GM23338 (cell line): ENCODE data around the gene HMCN2. TPM values are rescaled to one million over a fixed set of nuclear protein-coding genes. Genes with fewer than 3 reads are reported as not detected.
A peak's percentile ranks its signal among the peaks of the same experiment; 100 is the strongest.

Source experiments
- ATAC-seq: fragments of 200-7000 bp; cut with Tn5 transposase; 3 replicates; pipeline ENCODE4 v1.9.1; 2020
- DNase-seq: peaks from one replicate; pipeline ENCODE4 v3.0.0-alpha.2; 2015; ENCODE audit warnings: low spot score
- H2AFZ ChIP-seq: fragments of 200-600 bp; sonication (generic); 2 replicates; pipeline ENCODE4 v1.8.0; 2016; ENCODE audit warnings: antibody characterized with exemption, mild to moderate bottlenecking, moderate library complexity
- H3F3A ChIP-seq: fragments of 200-600 bp; sonication (generic); replicated peaks from 2 replicates; pipeline ENCODE4 v1.8.0; 2017; ENCODE audit warnings: antibody characterized with exemption, mixed run types, low read depth
- H3K27ac ChIP-seq: fragments of 200-600 bp; sonication (generic); 2 replicates; pipeline ENCODE4 v1.6.1; 2016; ENCODE audit warnings: low read depth
- H3K27me3 ChIP-seq: fragments of 200-600 bp; sonication (generic); 2 replicates; pipeline ENCODE4 v1.8.0; 2016; ENCODE audit warnings: mild to moderate bottlenecking, mixed run types, moderate library complexity; ENCODE audit not compliant: insufficient read depth
- H3K36me3 ChIP-seq: fragments of 200-600 bp; sonication (generic); 2 replicates; pipeline ENCODE4 v1.8.0; 2016; ENCODE audit warnings: mild to moderate bottlenecking; ENCODE audit not compliant: insufficient read depth
- H3K4me1 ChIP-seq: fragments of 200-600 bp; sonication (generic); 2 replicates; pipeline ENCODE4 v1.8.0; 2016; ENCODE audit warnings: mild to moderate bottlenecking, moderate library complexity; ENCODE audit not compliant: insufficient read depth
- H3K4me2 ChIP-seq: fragments of 200-600 bp; sonication (generic); 2 replicates; pipeline ENCODE4 v1.7.1; 2017; ENCODE audit warnings: mixed run types
- H3K4me3 ChIP-seq: fragments of 200-600 bp; sonication (generic); 2 replicates; pipeline ENCODE4 v1.6.1; 2016; ENCODE audit warnings: mixed run types
- H3K79me2 ChIP-seq: fragments of 200-600 bp; sonication (generic); replicated peaks from 2 replicates; pipeline ENCODE4 v1.8.0; 2017; ENCODE audit warnings: mild to moderate bottlenecking; ENCODE audit not compliant: insufficient read depth
- H3K9me2 ChIP-seq: fragments of 200-600 bp; sonication (generic); 2 replicates; pipeline ENCODE4 v1.8.0; 2017; ENCODE audit not compliant: insufficient read depth
- H4K20me1 ChIP-seq: fragments of 200-600 bp; sonication (generic); replicated peaks from 2 replicates; pipeline ENCODE4 v1.8.0; 2017; ENCODE audit warnings: mild to moderate bottlenecking; ENCODE audit not compliant: insufficient read depth
- H3K27ac Mint-ChIP-seq: 2 replicates; pipeline ENCODE4 v1.8.0; 2020; ENCODE audit warnings: inconsistent platforms, mild to moderate bottlenecking, moderate library complexity, mixed read lengths
- H3K27me3 Mint-ChIP-seq: 3 replicates; pipeline ENCODE4 v1.8.0; 2022; ENCODE audit warnings: low read depth, mild to moderate bottlenecking, moderate library complexity, mixed read lengths, inconsistent platforms; ENCODE audit not compliant: insufficient read depth, poor library complexity
- H3K36me3 Mint-ChIP-seq: 3 replicates; pipeline ENCODE4 v1.8.0; 2021; ENCODE audit warnings: low read depth, mild to moderate bottlenecking, inconsistent platforms, moderate library complexity, mixed read lengths
- H3K4me1 Mint-ChIP-seq: 3 replicates; pipeline ENCODE4 v1.8.0; 2020; ENCODE audit warnings: mild to moderate bottlenecking, inconsistent platforms, mixed read lengths
- H3K4me3 Mint-ChIP-seq: 3 replicates; pipeline ENCODE4 v1.8.0; 2021; ENCODE audit warnings: moderate library complexity, mild to moderate bottlenecking, inconsistent platforms, mixed read lengths
- H3K9me3 Mint-ChIP-seq: 3 replicates; pipeline ENCODE4 v1.8.0; 2020; ENCODE audit warnings: moderate library complexity, mild to moderate bottlenecking, inconsistent platforms, mixed read lengths
- CREB1 ChIP-seq: fragments of 250-450 bp; sonication (Bioruptor Pico); IDR thresholded peaks from 2 replicates; pipeline ENCODE4 v1.5.0; 2020; ENCODE audit warnings: low read depth, mild to moderate bottlenecking, moderate library complexity
- EZH2 ChIP-seq: fragments of 200-600 bp; sonication (generic); IDR thresholded peaks from one replicate; pipeline ENCODE4 v1.8.0; 2017; ENCODE audit warnings: antibody characterized with exemption, mild to moderate bottlenecking, low read depth; ENCODE audit not compliant: unreplicated experiment
- EZH2phosphoT487 ChIP-seq: fragments of 200-600 bp; sonication (generic); IDR thresholded peaks from one replicate; pipeline ENCODE4 v1.8.1; 2018; ENCODE audit warnings: antibody characterized with exemption; ENCODE audit not compliant: unreplicated experiment
- NANOG ChIP-seq: IDR thresholded peaks from 2 replicates; pipeline ENCODE4 v1.6.1; 2016; ENCODE audit warnings: antibody characterized with exemption, borderline replicate concordance
- POLR2AphosphoS5 ChIP-seq: IDR thresholded peaks from 2 replicates; pipeline ENCODE4 v1.6.1; 2016; ENCODE audit warnings: antibody characterized with exemption, low read depth
- STAT1 ChIP-seq: IDR thresholded peaks from one replicate; pipeline ENCODE4 v1.6.1; 2016; ENCODE audit warnings: antibody characterized with exemption; ENCODE audit not compliant: unreplicated experiment
- ZNF114 ChIP-seq: fragments of 250-450 bp; sonication (Bioruptor Pico); IDR thresholded peaks from 2 replicates; pipeline ENCODE4 v1.5.0; 2020; ENCODE audit warnings: mild to moderate bottlenecking, moderate library complexity
- ZNF331 ChIP-seq: fragments of 250-450 bp; sonication (Bioruptor Pico); IDR thresholded peaks from 2 replicates; pipeline ENCODE4 v1.5.0; 2020; ENCODE audit warnings: low read depth, mild to moderate bottlenecking, moderate library complexity
- polyA plus RNA-seq: library from polyadenylated mRNA; unstranded; fragments of >200 nt; fragmentation: Nextera tagmentation; extraction: Ambion mirVana; gene quantifications from 2 replicates; pipeline ENCODE4 v1.2.1, GENCODE V29; 2016
- total RNA-seq: library from RNA; depleted of rRNA; stranded (reverse); fragments of >200 nt; shearing (Covaris generic); gene quantifications from 2 replicates; pipeline ENCODE4 v1.2.3, GENCODE V29; 2014
- TF ChIP-seq, protein P1 (sequence below): IDR thresholded peaks from one replicate; pipeline ENCODE4 v1.6.1; 2018; ENCODE audit warnings: antibody characterized with exemption; ENCODE audit not compliant: unreplicated experiment
- TF ChIP-seq, protein P2 (sequence below), 2 experiments: fragments of 200-600 bp in 1 of 2; sonication (generic) in 1 of 2; conservative IDR thresholded peaks; 2 replicates each; pipeline versions ENCODE4 v1.5.1 to v1.6.1; 2016 to 2017; ENCODE audit warnings: antibody characterized with exemption in 2 of 2, low read depth in 2 of 2, mild to moderate bottlenecking in 2 of 2, moderate library complexity in 1 of 2
- TF ChIP-seq, protein P3 (sequence below): IDR thresholded peaks from 2 replicates; pipeline ENCODE4 v1.6.1; 2016; ENCODE audit warnings: antibody characterized with exemption

Gene HMCN2
- total and polyA plus RNA-seq, 2 experiments from 2014 or later, result 1.3 to 4.7 TPM

DNA sequence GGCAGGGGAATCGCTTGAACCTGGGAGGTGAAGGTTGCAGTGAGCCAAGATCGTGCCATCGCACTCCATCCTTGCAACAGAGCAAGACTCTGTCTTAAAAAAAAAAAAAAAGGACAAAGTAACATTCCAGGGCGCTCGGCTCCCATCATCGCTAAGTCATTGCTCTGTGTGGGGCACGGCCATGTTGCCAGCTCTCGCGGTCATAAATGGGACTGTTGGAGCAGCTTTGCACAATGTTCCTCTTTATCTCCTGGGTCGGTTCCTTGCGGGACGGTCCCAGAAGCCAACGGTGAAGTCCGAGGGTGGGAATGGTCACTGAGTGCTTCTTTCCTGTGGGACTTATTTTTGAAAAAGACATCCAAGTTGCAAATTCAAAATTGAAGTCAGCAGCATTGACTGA lies 65.5 kb downstream of the HMCN2 start:
- Mint-ChIP-seq H3K4me3 (no peak overlapping the region), H3K27ac (no peak overlapping the region; the same call in 1 of the 2 replicates), H3K36me3 (peaks cover 11% of the 10 kb centered on the region; the same call in 1 of the 3 replicates), H3K27me3 (peaks cover 14% of the 10 kb centered on the region), H3K9me3 (no peaks in the 10 kb centered on the region), H3K4me1 (peaks cover 15% of the 10 kb centered on the region)
- Histone ChIP-seq H3K27ac (no peak overlapping the region), H3K79me2 (no peaks in the 10 kb centered on the region), H4K20me1 (no peaks in the 10 kb centered on the region), H3K4me2 (no peak overlapping the region), H2AFZ (no peak overlapping the region), H3K27me3 (no peaks in the 10 kb centered on the region), H3F3A (no peaks in the 10 kb centered on the region), H3K9me2 (no peaks in the 10 kb centered on the region), H3K36me3 (no peaks in the 10 kb centered on the region), H3K4me1 (no peaks in the 10 kb centered on the region), H3K4me3 (no peak overlapping the region)
- ATAC-seq (no peak), DNase-seq (no peak)
- TF ChIP-seq CREB1, result no peak
- TF ChIP-seq, protein P1, sequence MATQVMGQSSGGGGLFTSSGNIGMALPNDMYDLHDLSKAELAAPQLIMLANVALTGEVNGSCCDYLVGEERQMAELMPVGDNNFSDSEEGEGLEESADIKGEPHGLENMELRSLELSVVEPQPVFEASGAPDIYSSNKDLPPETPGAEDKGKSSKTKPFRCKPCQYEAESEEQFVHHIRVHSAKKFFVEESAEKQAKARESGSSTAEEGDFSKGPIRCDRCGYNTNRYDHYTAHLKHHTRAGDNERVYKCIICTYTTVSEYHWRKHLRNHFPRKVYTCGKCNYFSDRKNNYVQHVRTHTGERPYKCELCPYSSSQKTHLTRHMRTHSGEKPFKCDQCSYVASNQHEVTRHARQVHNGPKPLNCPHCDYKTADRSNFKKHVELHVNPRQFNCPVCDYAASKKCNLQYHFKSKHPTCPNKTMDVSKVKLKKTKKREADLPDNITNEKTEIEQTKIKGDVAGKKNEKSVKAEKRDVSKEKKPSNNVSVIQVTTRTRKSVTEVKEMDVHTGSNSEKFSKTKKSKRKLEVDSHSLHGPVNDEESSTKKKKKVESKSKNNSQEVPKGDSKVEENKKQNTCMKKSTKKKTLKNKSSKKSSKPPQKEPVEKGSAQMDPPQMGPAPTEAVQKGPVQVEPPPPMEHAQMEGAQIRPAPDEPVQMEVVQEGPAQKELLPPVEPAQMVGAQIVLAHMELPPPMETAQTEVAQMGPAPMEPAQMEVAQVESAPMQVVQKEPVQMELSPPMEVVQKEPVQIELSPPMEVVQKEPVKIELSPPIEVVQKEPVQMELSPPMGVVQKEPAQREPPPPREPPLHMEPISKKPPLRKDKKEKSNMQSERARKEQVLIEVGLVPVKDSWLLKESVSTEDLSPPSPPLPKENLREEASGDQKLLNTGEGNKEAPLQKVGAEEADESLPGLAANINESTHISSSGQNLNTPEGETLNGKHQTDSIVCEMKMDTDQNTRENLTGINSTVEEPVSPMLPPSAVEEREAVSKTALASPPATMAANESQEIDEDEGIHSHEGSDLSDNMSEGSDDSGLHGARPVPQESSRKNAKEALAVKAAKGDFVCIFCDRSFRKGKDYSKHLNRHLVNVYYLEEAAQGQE, result no peak
- TF ChIP-seq, protein P2, sequence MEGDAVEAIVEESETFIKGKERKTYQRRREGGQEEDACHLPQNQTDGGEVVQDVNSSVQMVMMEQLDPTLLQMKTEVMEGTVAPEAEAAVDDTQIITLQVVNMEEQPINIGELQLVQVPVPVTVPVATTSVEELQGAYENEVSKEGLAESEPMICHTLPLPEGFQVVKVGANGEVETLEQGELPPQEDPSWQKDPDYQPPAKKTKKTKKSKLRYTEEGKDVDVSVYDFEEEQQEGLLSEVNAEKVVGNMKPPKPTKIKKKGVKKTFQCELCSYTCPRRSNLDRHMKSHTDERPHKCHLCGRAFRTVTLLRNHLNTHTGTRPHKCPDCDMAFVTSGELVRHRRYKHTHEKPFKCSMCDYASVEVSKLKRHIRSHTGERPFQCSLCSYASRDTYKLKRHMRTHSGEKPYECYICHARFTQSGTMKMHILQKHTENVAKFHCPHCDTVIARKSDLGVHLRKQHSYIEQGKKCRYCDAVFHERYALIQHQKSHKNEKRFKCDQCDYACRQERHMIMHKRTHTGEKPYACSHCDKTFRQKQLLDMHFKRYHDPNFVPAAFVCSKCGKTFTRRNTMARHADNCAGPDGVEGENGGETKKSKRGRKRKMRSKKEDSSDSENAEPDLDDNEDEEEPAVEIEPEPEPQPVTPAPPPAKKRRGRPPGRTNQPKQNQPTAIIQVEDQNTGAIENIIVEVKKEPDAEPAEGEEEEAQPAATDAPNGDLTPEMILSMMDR (conservative IDR thresholded peaks at IDR 0.05; ENCODE audit: low read depth in 2 of 2), result no peak
- no peak for TF ChIP-seq ZNF331 (CRISPR knock-in tag)
- no peak for TF ChIP-seq STAT1
- TF ChIP-seq, protein P3, sequence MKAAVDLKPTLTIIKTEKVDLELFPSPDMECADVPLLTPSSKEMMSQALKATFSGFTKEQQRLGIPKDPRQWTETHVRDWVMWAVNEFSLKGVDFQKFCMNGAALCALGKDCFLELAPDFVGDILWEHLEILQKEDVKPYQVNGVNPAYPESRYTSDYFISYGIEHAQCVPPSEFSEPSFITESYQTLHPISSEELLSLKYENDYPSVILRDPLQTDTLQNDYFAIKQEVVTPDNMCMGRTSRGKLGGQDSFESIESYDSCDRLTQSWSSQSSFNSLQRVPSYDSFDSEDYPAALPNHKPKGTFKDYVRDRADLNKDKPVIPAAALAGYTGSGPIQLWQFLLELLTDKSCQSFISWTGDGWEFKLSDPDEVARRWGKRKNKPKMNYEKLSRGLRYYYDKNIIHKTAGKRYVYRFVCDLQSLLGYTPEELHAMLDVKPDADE, result no peak
- TF ChIP-seq EZH2phosphoT487, result no peak
- no peak for TF ChIP-seq ZNF114 (CRISPR knock-in tag)
- no peak for TF ChIP-seq EZH2

DNA sequence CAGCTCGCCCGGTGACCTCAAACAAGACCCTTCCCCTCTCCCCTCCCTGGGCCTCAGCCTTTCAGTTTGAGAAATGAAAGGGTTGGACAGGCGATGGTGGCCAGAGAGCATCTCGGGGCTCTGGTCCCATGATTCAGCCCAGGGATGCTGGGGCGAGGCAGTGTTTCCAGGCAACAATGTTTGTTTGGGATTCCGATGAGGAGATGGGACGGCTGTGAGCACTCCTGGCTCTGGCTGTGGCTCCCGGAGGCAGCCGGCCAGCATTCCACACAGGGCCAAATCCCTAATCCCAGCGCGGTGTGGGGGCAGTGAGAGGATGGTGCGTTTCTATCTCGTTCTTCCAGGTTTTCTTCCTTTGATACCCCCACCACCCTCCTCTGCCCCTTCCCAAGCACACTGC lies 66.0 kb downstream of the HMCN2 start:
- peaks cover 13% of the 10 kb centered on the region for H3K4me1 Mint-ChIP-seq
- no peak for ATAC-seq
- Histone ChIP-seq H4K20me1 (no peaks in the 10 kb centered on the region), H3K27ac (no peak overlapping the region), H3K9me2 (no peaks in the 10 kb centered on the region), H3F3A (no peaks in the 10 kb centered on the region), H3K27me3 (no peaks in the 10 kb centered on the region), H3K4me2 (no peak overlapping the region), H3K4me1 (no peaks in the 10 kb centered on the region), H3K4me3 (no peak overlapping the region), H3K79me2 (no peaks in the 10 kb centered on the region), H2AFZ (no peak overlapping the region), H3K36me3 (no peaks in the 10 kb centered on the region)
- peaks cover 12% of the 10 kb centered on the region for H3K27me3 Mint-ChIP-seq
- DNase-seq, result peak; percentile 40
- H3K9me3 Mint-ChIP-seq, result no peaks in the 10 kb centered on the region
- H3K27ac Mint-ChIP-seq, result peak overlapping the region; percentile 77; the same call in 1 of the 2 replicates
- H3K4me3 Mint-ChIP-seq, result no peak overlapping the region
- TF ChIP-seq ZNF114 (CRISPR knock-in tag), result no peak
- TF ChIP-seq EZH2, result no peak
- no peak for TF ChIP-seq POLR2AphosphoS5
- no peak for TF ChIP-seq STAT1
- no peak for TF ChIP-seq CREB1
- no peak for TF ChIP-seq NANOG
- peaks cover 10% of the 10 kb centered on the region; the same call in 1 of the 3 replicates for H3K36me3 Mint-ChIP-seq
